Activated CD4-positive, alpha-beta T cell treated with anti-CD3 and anti-CD28 coated beads for 36 hours (primary cell): ENCODE data around the gene HOXC13. TPM values are rescaled to one million over a fixed set of nuclear protein-coding genes. Genes with fewer than 3 reads are reported as not detected.
A peak's percentile ranks its signal among the peaks of the same experiment; 100 is the strongest.

ENCODE experiments used
- ATAC-seq: fragments of 200-7000 bp; cut with Tn5 transposase; one replicate; pipeline ENCODE4 v1.10.0; 2021; ENCODE audit warnings: mild to moderate bottlenecking, moderate library complexity
- CTCF ChIA-PET: fragments of 350-600 bp; sonication (Branson Sonifier 250); formaldehyde crosslinking; loops from one replicate; lab custom pipeline; 2021; ENCODE audit warnings: antibody characterized with exemption; lab: Charles Lee
- POLR2A ChIA-PET: fragments of 350-600 bp; sonication (Branson Sonifier 250); formaldehyde crosslinking; loops from one replicate; lab custom pipeline; 2021; ENCODE audit warnings: antibody characterized with exemption, inconsistent platforms; lab: Charles Lee
- DNase-seq: peaks from one replicate; pipeline ENCODE4 v3.0.0-alpha.2; 2020
- H3K27ac Mint-ChIP-seq: one replicate; pipeline ENCODE4 v1.8.0; 2021; ENCODE audit warnings: mixed read lengths
- H3K27me3 Mint-ChIP-seq: one replicate; pipeline ENCODE4 v1.8.0; 2021; ENCODE audit warnings: mixed read lengths
- H3K36me3 Mint-ChIP-seq: one replicate; pipeline ENCODE4 v1.8.0; 2021; ENCODE audit warnings: low read depth, mixed read lengths
- H3K4me1 Mint-ChIP-seq: one replicate; pipeline ENCODE4 v1.8.0; 2021; ENCODE audit warnings: mixed read lengths
- H3K4me3 Mint-ChIP-seq: one replicate; pipeline ENCODE4 v1.8.0; 2021; ENCODE audit warnings: mild to moderate bottlenecking, moderate library complexity, mixed read lengths
- H3K9me3 Mint-ChIP-seq: one replicate; pipeline ENCODE4 v1.8.0; 2021; ENCODE audit warnings: low read depth, mixed read lengths
- intact Hi-C, 2 experiments: fragments of 100-400 bp; cut with DNase I in 1 of 2; cut with micrococcal nuclease in 1 of 2; formaldehyde crosslinking; loops; one replicate each; pipeline versions ENCODE4 v1.14.2 to v1.15.1; 2022 to 2024; cut with DNase I, micrococcal nuclease
- total RNA-seq, 2 experiments: library from RNA; stranded (reverse); gene quantifications; one replicate each; pipeline ENCODE4 v1.2.3, GENCODE V29; 2021

Gene HOXC13
- total RNA-seq, 2 experiments from 2014 or later = not detected

- Mint-ChIP-seq H3K36me3 (no peaks in the 10 kb centered on the region), H3K27me3 (peaks cover 84% of the 10 kb centered on the region), H3K4me3 (no peak overlapping the region), H3K4me1 (peaks cover 14% of the 10 kb centered on the region), H3K27ac (no peak overlapping the region), H3K9me3 (no peaks in the 10 kb centered on the region)
- ATAC-seq (no peak), DNase-seq (no peak)
- CTCF ChIA-PET = interaction anchor here (0.6 to 1.7 kb wide), 6 partner anchors 11 to 230 kb away, joined by 3 to 4 read pairs (median 3); no protein-coding TSS in a partner anchor
- POLR2A ChIA-PET = no interaction called here
- intact Hi-C loops = loop anchor here in 1 of 2 experiments (5.0 kb wide), 1 partner anchor 72 kb away; the partner anchor contains the start of gene HOXC4
Measured at GRCh38 chr12:53980104-53980801, 41.6 kb downstream of the HOXC13 start.

DNA sequence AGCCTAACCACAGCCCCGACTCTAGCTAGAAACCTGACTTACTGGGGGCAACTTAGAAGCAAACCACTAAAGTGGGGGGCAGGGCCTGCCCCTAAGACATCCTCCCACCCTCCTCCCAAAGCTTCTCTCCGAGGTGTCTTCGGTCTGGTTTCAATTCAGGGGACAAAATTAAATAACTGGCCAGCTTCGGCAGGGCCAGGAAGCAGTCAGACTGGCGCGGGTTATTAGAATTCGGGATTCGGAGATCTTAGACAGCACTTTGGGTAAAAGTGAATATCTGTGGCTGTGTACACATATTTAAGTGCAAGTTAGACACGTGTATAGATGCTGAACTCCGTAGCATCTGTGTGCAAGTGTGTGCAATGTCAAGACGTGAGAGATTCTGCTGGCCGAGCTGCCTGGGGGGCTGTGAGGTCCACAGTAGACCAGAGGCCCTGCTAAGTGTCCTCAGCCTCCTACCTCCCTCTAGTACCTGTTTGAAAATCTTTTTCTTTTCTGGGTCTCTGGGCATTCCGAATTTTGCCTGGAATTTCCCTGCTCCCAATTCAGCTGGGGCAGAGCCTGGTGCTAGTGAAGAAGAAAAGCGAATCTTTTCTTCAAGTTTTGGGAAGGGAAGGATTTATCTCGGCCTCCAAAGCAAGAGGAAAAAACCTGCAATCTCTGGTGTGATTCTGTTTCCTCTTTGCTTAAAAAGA lies 42.3 kb downstream of the HOXC13 start:
- ATAC-seq = no peak
- Mint-ChIP-seq H3K27me3 (peaks cover 83% of the 10 kb centered on the region), H3K36me3 (no peaks in the 10 kb centered on the region), H3K4me1 (peaks cover 13% of the 10 kb centered on the region), H3K27ac (no peak overlapping the region), H3K4me3 (no peak overlapping the region), H3K9me3 (no peaks in the 10 kb centered on the region)
- intact Hi-C loops = loop anchor here in 1 of 2 experiments (5.0 kb wide), 1 partner anchor 71 kb away; the partner anchor contains the start of gene HOXC4
- no peak for DNase-seq
- ChIA-PET CTCF (interaction anchor here (0.6 to 1.7 kb wide), 8 partner anchors 11 to 229 kb away, joined by 3 to 4 read pairs (median 3); no protein-coding TSS in a partner anchor), POLR2A (no interaction called here)

GRCh38 chr12:53981634-53982565 lies 43.3 kb downstream of the HOXC13 start:
- POLR2A ChIA-PET = no interaction called here

DNA sequence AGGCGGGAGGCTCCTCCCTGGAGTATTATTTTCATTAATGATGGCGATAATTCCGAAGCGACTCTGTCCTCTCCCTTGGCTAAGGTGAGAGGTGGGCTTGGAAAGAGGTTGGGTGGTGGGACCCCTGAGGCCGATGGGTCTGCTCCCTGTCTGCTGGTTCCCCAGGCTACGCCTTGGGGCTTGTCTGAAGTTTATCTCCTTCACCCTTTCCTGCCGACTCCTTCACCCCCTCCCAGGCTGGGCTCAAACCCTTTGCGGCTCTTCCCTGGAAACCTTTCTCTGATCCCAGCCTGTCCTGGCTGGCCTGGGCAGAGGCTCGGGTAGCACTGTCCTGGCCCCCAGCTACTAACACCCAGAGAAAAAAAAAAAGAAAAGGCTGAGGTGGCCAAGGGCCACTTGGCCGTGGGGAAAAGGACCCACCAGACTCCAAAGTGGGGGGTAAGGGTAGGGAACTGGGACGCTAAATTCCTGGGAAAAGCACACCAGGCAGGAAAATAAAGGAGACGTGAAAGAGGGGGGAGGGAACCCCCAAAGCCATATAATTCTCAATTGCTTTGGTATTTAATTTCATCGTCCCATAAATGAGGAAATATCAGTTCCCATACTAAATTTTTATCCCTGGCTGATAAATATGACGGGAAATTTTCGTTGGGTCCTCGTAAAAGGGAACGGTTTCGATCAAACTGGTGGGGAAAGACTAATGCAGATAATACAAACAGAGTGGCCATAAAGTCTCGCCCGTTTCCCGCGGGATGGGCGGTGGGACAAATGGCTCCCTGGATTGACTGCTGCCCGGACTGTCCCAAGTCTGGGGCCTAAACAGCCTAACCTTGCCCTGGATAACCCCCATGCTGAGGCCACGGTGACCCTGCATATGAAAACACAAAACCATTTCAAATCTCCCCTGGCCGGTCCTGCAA lies 44.3 kb downstream of the HOXC13 start:
- no peak for ATAC-seq
- Mint-ChIP-seq H3K36me3 (no peaks in the 10 kb centered on the region), H3K9me3 (no peaks in the 10 kb centered on the region), H3K27me3 (peaks cover 86% of the 10 kb centered on the region), H3K27ac (no peak overlapping the region), H3K4me1 (peaks cover 16% of the 10 kb centered on the region), H3K4me3 (no peak overlapping the region)
- intact Hi-C loops = loop anchor here in 1 of 2 experiments (5.0 kb wide), 1 partner anchor 69 kb away; the partner anchor contains the start of gene HOXC4
- ChIA-PET POLR2A (no interaction called here), CTCF (no interaction called here)
- no peak for DNase-seq

More at GRCh38 chr12:53981634-53982565, 43.3 kb downstream of the HOXC13 start:
- Mint-ChIP-seq H3K27me3 (peaks cover 84% of the 10 kb centered on the region), H3K36me3 (no peaks in the 10 kb centered on the region), H3K4me3 (no peak overlapping the region), H3K4me1 (peaks cover 16% of the 10 kb centered on the region), H3K27ac (no peak overlapping the region), H3K9me3 (no peaks in the 10 kb centered on the region)
- ATAC-seq = no peak
- intact Hi-C loops = loop anchor here in 1 of 2 experiments (5.0 kb wide), 1 partner anchor 70 kb away; the partner anchor contains the start of gene HOXC4
- CTCF ChIA-PET = interaction anchor here (1.0 to 1.3 kb wide), 3 partner anchors 10 to 226 kb away, joined by 3 read pairs; no protein-coding TSS in a partner anchor
- DNase-seq = no peak

DNA sequence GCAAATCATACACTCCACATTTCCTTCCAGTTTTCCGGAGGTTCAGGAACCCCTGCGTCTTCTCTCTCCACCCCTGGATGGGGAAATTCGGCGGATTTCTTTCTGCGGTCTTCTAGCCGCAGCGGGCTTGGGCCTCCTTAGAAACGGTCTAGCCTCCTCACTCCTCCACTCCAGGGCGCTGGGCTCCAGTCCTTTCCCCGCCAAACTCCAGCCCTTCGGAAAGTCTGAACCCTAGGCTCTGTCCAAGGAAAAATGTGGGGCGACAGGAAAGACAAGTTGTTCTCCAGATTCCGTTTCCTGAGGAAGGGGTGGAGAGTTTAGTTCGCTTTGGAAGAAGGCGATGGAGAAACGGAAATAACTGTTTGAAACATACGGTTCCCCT lies 44.9 kb downstream of the HOXC13 start:
- ATAC-seq = no peak
- Mint-ChIP-seq H3K27ac (no peak overlapping the region), H3K4me1 (peaks cover 13% of the 10 kb centered on the region), H3K4me3 (no peak overlapping the region), H3K36me3 (no peaks in the 10 kb centered on the region), H3K27me3 (peaks cover 86% of the 10 kb centered on the region), H3K9me3 (no peaks in the 10 kb centered on the region)
- POLR2A ChIA-PET = no interaction called here
- CTCF ChIA-PET = interaction anchor here (2.6 kb wide), 1 partner anchor 218 kb away, joined by 21 read pairs; no protein-coding TSS in a partner anchor
- intact Hi-C loops = loop anchor here in 1 of 2 experiments (5.0 kb wide), 1 partner anchor 69 kb away; the partner anchor contains the start of gene HOXC4
- DNase-seq = no peak

GRCh38 chr12:53983950-53984572 lies 45.4 kb downstream of the HOXC13 start:
- intact Hi-C loops = loop anchor here (1.0 to 5.0 kb wide), 4 partner anchors 22 to 223 kb away; partner anchors contain the start of gene HOXC4 (in 1 of the 2)
- CTCF ChIA-PET = interaction anchor here (1.2 to 5.6 kb wide), 11 partner anchors 8 to 231 kb away, joined by 3 to 37 read pairs (median 9); partner anchors contain the start of genes HOXC11 and HOXC9
- peaks cover 85% of the 10 kb centered on the region for H3K27me3 Mint-ChIP-seq
- no peaks in the 10 kb centered on the region for H3K9me3 Mint-ChIP-seq
- POLR2A ChIA-PET = interaction anchor here (1.2 kb wide), 1 partner anchor 67 kb away, joined by 3 read pairs; no protein-coding TSS in a partner anchor
- no peak for DNase-seq
- H3K4me1 Mint-ChIP-seq = peaks cover 16% of the 10 kb centered on the region
- H3K27ac Mint-ChIP-seq = no peak overlapping the region
- no peak overlapping the region for H3K4me3 Mint-ChIP-seq
- ATAC-seq = no peak
- no peaks in the 10 kb centered on the region for H3K36me3 Mint-ChIP-seq

- Mint-ChIP-seq H3K4me3 (peak within 1 kb of the TSS; percentile 12), H3K27me3 (peaks cover 85% of the 10 kb centered on the region), H3K27ac (no peak within 1 kb of the TSS), H3K36me3 (no peaks in the 10 kb centered on the region), H3K9me3 (no peaks in the 10 kb centered on the region), H3K4me1 (peaks cover 27% of the 10 kb centered on the region)
- CTCF ChIA-PET = interaction anchor here (0.6 to 5.6 kb wide), 29 partner anchors 8 to 382 kb away, joined by 3 to 37 read pairs (median 4); partner anchors contain the start of genes HOXC11, HOXC5, HOXC8 and HOXC9
- intact Hi-C loops = loop anchor here (1.0 to 5.0 kb wide), 7 partner anchors 21 to 229 kb away; partner anchors contain the start of gene HOXC4 (in 1 of the 2)
- POLR2A ChIA-PET = interaction anchor here (1.2 kb wide), 1 partner anchor 66 kb away, joined by 3 read pairs; no protein-coding TSS in a partner anchor
- DNase-seq (peak; percentile 97), ATAC-seq (peak; percentile 82)
Measured at GRCh38 chr12:53984901-53985691, 46.5 kb downstream of the HOXC13 start, which contains the start of gene HOXC10. Gene HOXC10, plus strand, starts transcription at chr12:53985146. Its CDS starts 114 bp downstream, at chr12:53985260.

DNA sequence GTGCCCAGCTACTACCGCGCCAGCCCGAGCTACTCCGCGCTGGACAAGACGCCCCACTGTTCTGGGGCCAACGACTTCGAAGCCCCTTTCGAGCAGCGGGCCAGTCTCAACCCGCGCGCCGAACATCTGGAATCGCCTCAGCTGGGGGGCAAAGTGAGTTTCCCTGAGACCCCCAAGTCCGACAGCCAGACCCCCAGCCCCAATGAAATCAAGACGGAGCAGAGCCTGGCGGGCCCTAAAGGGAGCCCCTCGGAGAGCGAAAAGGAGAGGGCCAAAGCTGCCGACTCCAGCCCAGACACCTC lies 47.0 kb downstream of the HOXC13 start:
- CTCF ChIA-PET = interaction anchor here (0.7 to 5.6 kb wide), 25 partner anchors 9 to 234 kb away, joined by 3 to 37 read pairs (median 5); partner anchors contain the start of genes HOXC11, HOXC5, HOXC8 and HOXC9
- Mint-ChIP-seq H3K36me3 (no peaks in the 10 kb centered on the region), H3K27me3 (peaks cover 85% of the 10 kb centered on the region), H3K4me3 (peak overlapping the region; percentile 12), H3K4me1 (peaks cover 31% of the 10 kb centered on the region), H3K9me3 (no peaks in the 10 kb centered on the region), H3K27ac (no peak overlapping the region)
- no peak for ATAC-seq
- intact Hi-C loops = loop anchor here (1.0 to 5.0 kb wide), 4 partner anchors 205 to 229 kb away; no protein-coding TSS in a partner anchor
- no peak for DNase-seq
- POLR2A ChIA-PET = no interaction called here
